CD4-positive, CD25-positive, alpha-beta regulatory T cell (primary cell): ENCODE results near the gene BBS9. TPM values are rescaled to one million over a fixed set of nuclear protein-coding genes. Genes with fewer than 3 reads are reported as not detected.

Source experiments
- polyA plus RNA-seq, 4 donors: library from polyadenylated mRNA; unstranded; fragments of 300-500 nt; fragmentation: Illumina TruSeq; gene quantifications; one replicate each; pipeline ENCODE4 v1.2.3, GENCODE V29; 2021
- total RNA-seq: library from RNA; stranded (reverse); gene quantifications from one replicate; pipeline ENCODE4 v1.2.3, GENCODE V29; 2022

The BBS9 gene
- total and polyA plus RNA-seq, 5 donors from 2014 or later, result 8.1 to 18.7 (median 13.2) TPM

Other genes starting within 250 kb of the BBS9 start
- gene KBTBD2, start 237.8 kb upstream of the BBS9 start, total RNA-seq, result 121 TPM
- 10 to 100 TPM; 17.2 to 28.5 (median 21.1) TPM for gene KBTBD2, start 237.8 kb upstream of the BBS9 start, polyA plus RNA-seq
- gene FKBP9, start 172.1 kb upstream of the BBS9 start, total RNA-seq, result not detected
- under 1 TPM in 2 of 4 donors, not detected in 2; 0.07 to 0.37 TPM for gene FKBP9, start 172.1 kb upstream of the BBS9 start, polyA plus RNA-seq
- 61.7 TPM for gene NT5C3A, start 66.8 kb upstream of the BBS9 start, total RNA-seq
- gene NT5C3A, start 66.8 kb upstream of the BBS9 start, polyA plus RNA-seq, result 10 to 100 TPM; 55.1 to 74.0 (median 61.3) TPM
- 14.3 TPM for gene RP9, start 20.2 kb upstream of the BBS9 start, total RNA-seq
- 10 to 100 TPM; 18.7 to 26.2 (median 21.5) TPM for gene RP9, start 20.2 kb upstream of the BBS9 start, polyA plus RNA-seq